ENCODE measurements around the gene GLI3.

- no peak for TF ChIP-seq CTCF (IDR thresholded peaks at IDR 0.05)
- TF ChIP-seq POLR2A (IDR thresholded peaks at IDR 0.05), result no peak
Observed at GRCh38 chr7:42057331-42057730, 179.7 kb downstream of the GLI3 start.

All from heart left ventricle (tissue), 13 donors.